ENCODE measurements around the gene SHB. TPM values are rescaled to one million over a fixed set of nuclear protein-coding genes. Genes with fewer than 3 reads are reported as not detected.
A peak's percentile ranks its signal among the peaks of the same experiment; 100 is the strongest.

SHB gene, protein sequence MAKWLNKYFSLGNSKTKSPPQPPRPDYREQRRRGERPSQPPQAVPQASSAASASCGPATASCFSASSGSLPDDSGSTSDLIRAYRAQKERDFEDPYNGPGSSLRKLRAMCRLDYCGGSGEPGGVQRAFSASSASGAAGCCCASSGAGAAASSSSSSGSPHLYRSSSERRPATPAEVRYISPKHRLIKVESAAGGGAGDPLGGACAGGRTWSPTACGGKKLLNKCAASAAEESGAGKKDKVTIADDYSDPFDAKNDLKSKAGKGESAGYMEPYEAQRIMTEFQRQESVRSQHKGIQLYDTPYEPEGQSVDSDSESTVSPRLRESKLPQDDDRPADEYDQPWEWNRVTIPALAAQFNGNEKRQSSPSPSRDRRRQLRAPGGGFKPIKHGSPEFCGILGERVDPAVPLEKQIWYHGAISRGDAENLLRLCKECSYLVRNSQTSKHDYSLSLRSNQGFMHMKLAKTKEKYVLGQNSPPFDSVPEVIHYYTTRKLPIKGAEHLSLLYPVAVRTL
- 10 to 100 TPM; 29.3 to 51.2 (median 33.3) TPM for total RNA-seq

DNA sequence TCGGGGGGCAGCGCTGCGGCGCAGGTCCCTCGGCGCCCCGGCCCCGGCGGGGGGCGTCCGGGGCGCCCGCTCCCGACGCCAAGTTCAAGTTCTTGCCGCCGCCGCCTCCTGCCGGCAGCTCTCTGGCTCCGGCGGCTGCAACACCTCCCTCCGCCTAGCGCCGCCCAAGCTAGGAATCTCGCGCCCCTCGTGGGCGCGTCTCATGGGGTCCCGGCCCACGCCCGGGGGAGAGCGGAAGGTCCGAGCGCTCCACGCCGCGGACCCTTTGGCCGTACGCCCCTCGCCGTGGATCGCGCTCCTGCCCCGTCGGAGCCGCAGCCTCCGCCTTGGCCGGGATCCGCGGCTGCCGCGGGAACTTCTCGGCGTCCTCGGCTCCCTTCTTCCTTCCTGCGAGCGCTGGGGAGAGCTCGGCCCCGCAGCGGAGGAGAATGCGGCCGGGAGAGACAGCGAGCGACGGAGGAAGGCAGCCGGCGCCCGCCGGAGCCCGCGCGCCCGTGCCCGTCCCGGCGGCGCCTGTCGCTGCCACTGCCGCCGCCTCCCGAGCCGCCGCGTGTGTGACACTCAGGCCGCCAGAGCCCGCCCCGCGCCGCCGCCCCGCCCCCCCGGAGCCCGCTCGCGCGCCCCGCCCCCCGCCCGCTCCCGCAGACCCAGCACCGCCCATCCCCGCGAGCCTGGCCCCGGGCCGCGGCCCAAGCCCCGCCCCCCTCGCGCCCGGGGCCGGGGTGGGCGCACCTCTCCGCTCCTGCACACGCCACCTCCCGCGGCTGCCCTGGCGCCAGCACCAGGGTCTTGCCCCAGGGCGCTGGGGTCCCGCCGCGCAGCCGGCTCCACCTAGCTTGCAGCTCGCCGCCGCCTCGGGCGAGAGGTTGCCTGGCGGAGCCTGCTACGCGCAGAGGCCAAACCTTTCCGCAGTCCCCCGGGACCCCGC is at the start of gene SHB:
SHB (minus strand) TSS at position 527 of the 928 bp plus-strand sequence. CDS start 582 bp downstream, outside the sequence.
- Histone ChIP-seq H3K27me3 (no peaks in the 10 kb centered on the region), H3K27ac (peak within 1 kb of the TSS; percentile 91 to 95 (median 94)), H3K4me3 (peak within 1 kb of the TSS; percentile 74 to 98 (median 94)), H3K9me3 (no peaks in the 10 kb centered on the region), H3K36me3 (no peaks in the 10 kb centered on the region), H3K4me1 (peaks cover 29 to 58% (median 42%) of the 10 kb centered on the region in 4 donors)
- ATAC-seq (ENCODE audit: low FRiP score in 2 of 2) (peak; percentile 71 to 86), DNase-seq (peak; percentile 86 to 98)
- TF ChIP-seq POLR2AphosphoS5 (IDR thresholded peaks at IDR 0.05) (peak in 1 of 2 donors; percentile 44), POLR2A (IDR thresholded peaks at IDR 0.05) (peak in 3 of 4 donors; percentile 48 to 92 (median 91)), EP300 (IDR thresholded peaks at IDR 0.05) (no peak)
- TF ChIP-seq, protein P1, sequence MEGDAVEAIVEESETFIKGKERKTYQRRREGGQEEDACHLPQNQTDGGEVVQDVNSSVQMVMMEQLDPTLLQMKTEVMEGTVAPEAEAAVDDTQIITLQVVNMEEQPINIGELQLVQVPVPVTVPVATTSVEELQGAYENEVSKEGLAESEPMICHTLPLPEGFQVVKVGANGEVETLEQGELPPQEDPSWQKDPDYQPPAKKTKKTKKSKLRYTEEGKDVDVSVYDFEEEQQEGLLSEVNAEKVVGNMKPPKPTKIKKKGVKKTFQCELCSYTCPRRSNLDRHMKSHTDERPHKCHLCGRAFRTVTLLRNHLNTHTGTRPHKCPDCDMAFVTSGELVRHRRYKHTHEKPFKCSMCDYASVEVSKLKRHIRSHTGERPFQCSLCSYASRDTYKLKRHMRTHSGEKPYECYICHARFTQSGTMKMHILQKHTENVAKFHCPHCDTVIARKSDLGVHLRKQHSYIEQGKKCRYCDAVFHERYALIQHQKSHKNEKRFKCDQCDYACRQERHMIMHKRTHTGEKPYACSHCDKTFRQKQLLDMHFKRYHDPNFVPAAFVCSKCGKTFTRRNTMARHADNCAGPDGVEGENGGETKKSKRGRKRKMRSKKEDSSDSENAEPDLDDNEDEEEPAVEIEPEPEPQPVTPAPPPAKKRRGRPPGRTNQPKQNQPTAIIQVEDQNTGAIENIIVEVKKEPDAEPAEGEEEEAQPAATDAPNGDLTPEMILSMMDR (IDR thresholded peaks at IDR 0.05) = peak in 5 of 6 experiments; percentile 46 to 79 (median 68)
- WGBS, 2 donors = 1% methylated on average over 15 of the region's 134 CpGs; no CpG with 5 or more reads in 1 of the 2 donors

DNA sequence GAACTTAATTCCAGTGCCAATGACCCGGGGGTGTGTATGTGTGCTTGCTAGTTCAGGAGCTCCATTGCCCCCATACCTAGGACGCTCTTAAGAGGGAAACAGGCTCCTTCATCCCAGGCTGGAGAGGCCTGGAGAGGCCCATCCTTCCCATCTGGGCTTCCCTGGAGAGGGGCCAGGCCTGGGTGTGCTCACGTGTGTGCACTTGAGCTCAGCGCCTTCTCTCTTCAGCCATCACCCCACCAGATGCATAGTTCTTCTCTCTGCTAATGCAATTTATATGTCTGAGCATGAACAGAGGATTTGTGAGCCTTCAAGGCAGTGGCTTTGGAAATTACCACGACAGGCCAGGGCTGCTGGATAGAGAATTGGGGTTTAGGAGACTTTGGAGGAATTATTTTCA is 48.6 kb upstream of the SHB start:
- ATAC-seq (ENCODE audit: low FRiP score in 2 of 2) (no peak), DNase-seq (no peak)
- WGBS, 2 donors = 61 to 66% methylated on average over 2 to 5 of the region's 5 CpGs
- H3K4me1 ChIP-seq = no peaks in the 10 kb centered on the region
- H3K27ac ChIP-seq = no peak overlapping the region
- H3K27me3 ChIP-seq = no peaks in the 10 kb centered on the region
- H3K36me3 ChIP-seq = no peaks in the 10 kb centered on the region
- TF ChIP-seq POLR2A (IDR thresholded peaks at IDR 0.05) = no peak
- no peak for TF ChIP-seq EP300 (IDR thresholded peaks at IDR 0.05)
- no peaks in the 10 kb centered on the region for H3K9me3 ChIP-seq
- no peak overlapping the region for H3K4me3 ChIP-seq

DNA sequence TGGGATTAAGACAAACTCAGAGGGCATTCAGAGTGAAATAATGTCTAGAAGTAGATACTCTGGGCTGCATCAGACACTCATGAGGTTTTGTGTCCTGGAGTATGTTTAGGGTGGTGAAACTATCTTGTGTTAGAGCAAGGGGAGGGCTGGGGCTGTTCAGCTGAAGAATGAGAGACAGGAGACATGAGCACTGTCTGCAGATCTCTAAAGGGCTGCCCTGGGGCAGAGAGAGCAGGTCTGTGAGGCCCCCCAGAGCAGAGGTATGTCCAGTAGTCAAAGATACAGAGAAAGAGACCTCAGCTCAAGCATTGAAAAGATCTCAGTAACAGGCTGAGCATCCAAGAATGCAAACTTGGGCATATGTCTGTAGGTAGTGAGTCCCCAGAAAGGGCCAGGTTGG is 45.9 kb upstream of the SHB start:
- Histone ChIP-seq H3K36me3 (no peaks in the 10 kb centered on the region), H3K4me1 (no peaks in the 10 kb centered on the region), H3K9me3 (no peaks in the 10 kb centered on the region), H3K27me3 (no peaks in the 10 kb centered on the region), H3K4me3 (no peak overlapping the region), H3K27ac (no peak overlapping the region)
- no peak for ATAC-seq (ENCODE audit: low FRiP score in 2 of 2)
- no peak for DNase-seq
- TF ChIP-seq POLR2A (IDR thresholded peaks at IDR 0.05) = no peak
- TF ChIP-seq EP300 (IDR thresholded peaks at IDR 0.05) = no peak
- TF ChIP-seq POLR2AphosphoS5 (IDR thresholded peaks at IDR 0.05) = no peak
- TF ChIP-seq, protein P1 (IDR thresholded peaks at IDR 0.05) = no peak

DNA sequence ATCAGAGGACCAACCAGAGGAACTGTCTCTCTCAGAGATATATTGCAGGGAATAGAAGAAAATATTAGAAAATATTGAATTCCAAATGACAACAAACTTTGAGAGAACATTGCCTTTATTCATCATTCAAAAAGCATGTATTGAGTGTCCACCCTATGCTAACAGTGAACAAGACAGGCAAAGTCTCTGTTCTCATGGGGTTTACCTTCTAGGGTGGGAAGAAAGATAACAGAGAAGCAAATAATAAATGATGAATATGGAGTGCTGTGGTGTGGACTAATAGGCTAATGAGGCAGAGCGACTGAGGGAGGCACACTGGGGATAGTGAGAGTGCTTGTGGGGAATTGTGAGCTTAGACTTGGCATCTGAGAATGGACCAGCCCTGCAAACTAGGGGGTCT is 43.4 kb upstream of the SHB start:
- DNase-seq (no peak), ATAC-seq (ENCODE audit: low FRiP score in 2 of 2) (no peak)
- H3K9me3 ChIP-seq = no peaks in the 10 kb centered on the region
- no peak overlapping the region for H3K27ac ChIP-seq
- no peaks in the 10 kb centered on the region for H3K36me3 ChIP-seq
- TF ChIP-seq EP300 (IDR thresholded peaks at IDR 0.05) (no peak), POLR2AphosphoS5 (IDR thresholded peaks at IDR 0.05) (no peak), POLR2A (IDR thresholded peaks at IDR 0.05) (no peak)
- TF ChIP-seq, protein P1 (IDR thresholded peaks at IDR 0.05) = no peak
- no peaks in the 10 kb centered on the region for H3K4me1 ChIP-seq
- H3K27me3 ChIP-seq = no peaks in the 10 kb centered on the region
- no peak overlapping the region for H3K4me3 ChIP-seq
- 95 to 96% methylated on average over 1 of the region's 1 CpG for WGBS, 2 donors

DNA sequence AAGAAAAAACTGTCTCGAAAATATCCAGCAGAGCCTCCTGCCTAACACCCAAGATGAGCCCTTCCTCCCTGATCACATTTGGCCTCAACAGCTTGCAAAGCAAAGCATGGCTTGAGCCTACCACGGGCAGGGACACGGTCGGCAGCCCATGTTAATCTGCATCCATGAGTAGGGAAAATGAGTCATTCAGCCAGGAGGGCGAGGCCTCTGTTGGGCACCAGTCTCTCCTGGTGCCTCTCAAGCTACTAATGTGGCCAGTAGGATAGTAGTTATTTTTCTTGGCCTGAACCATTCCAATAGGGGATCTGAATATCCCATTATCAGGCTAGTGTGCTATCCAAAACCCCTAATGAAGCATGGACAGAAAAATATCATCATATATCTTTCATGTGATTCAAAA is 43.0 kb upstream of the SHB start:
- no peak for DNase-seq

More for the DNA sequence above, 43.0 kb upstream of the SHB start:
- Histone ChIP-seq H3K27me3 (no peaks in the 10 kb centered on the region), H3K36me3 (no peaks in the 10 kb centered on the region), H3K4me1 (no peaks in the 10 kb centered on the region), H3K4me3 (no peak overlapping the region), H3K9me3 (no peaks in the 10 kb centered on the region), H3K27ac (no peak overlapping the region)
- WGBS, 2 donors = 88 to 89% methylated on average over 5 of the region's 5 CpGs
- no peak for ATAC-seq (ENCODE audit: low FRiP score in 2 of 2)
- no peak for TF ChIP-seq POLR2A (IDR thresholded peaks at IDR 0.05)
- TF ChIP-seq, protein P1 (IDR thresholded peaks at IDR 0.05) = no peak
- no peak for TF ChIP-seq POLR2AphosphoS5 (IDR thresholded peaks at IDR 0.05)
- no peak for TF ChIP-seq EP300 (IDR thresholded peaks at IDR 0.05)
